Osteoblast (primary cell): Measurements from ENCODE around the gene KCNAB1. TPM values are rescaled to one million over a fixed set of nuclear protein-coding genes. Genes with fewer than 3 reads are reported as not detected.

Source experiments
- DNase-seq: peaks from one replicate; pipeline ENCODE4 v3.0.0; 2011; ENCODE audit warnings: low spot score, mixed read lengths; ENCODE audit not compliant: insufficient read length; ENCODE audit errors: missing footprints
- H2AFZ ChIP-seq: 2 replicates; pipeline ENCODE4 v1.6.0; 2011; ENCODE audit warnings: mild to moderate bottlenecking, low read length
- H3K27ac ChIP-seq: 2 replicates; pipeline ENCODE4 v1.5.1; 2011; ENCODE audit warnings: mild to moderate bottlenecking, low read depth, low read length, moderate library complexity
- H3K27me3 ChIP-seq: 2 replicates; pipeline ENCODE4 v1.6.0; 2012; ENCODE audit warnings: mild to moderate bottlenecking, control low read depth, inconsistent platforms, low read length, moderate library complexity; ENCODE audit not compliant: insufficient read depth
- H3K36me3 ChIP-seq: 2 replicates; pipeline ENCODE4 v1.5.1; 2011; ENCODE audit warnings: mild to moderate bottlenecking, low read length, control low read depth, moderate library complexity; ENCODE audit not compliant: insufficient read depth
- H3K4me1 ChIP-seq: 2 replicates; pipeline ENCODE4 v1.5.1; 2011; ENCODE audit warnings: mild to moderate bottlenecking, low read length, control low read depth, moderate library complexity; ENCODE audit not compliant: insufficient read depth
- H3K4me2 ChIP-seq: 2 replicates; pipeline ENCODE4 v1.6.0; 2011; ENCODE audit warnings: mild to moderate bottlenecking, low read length; ENCODE audit not compliant: insufficient read depth
- H3K4me3 ChIP-seq: fragments of 200-600 bp; sonication (generic); 3 replicates; pipeline ENCODE4 v1.5.1; 2012; ENCODE audit warnings: mild to moderate bottlenecking, low read length, inconsistent platforms; ENCODE audit not compliant: insufficient read depth
- H3K79me2 ChIP-seq: 2 replicates; pipeline ENCODE4 v1.6.0; 2012; ENCODE audit warnings: mild to moderate bottlenecking, low read length, control low read depth, inconsistent platforms; ENCODE audit not compliant: insufficient read depth
- H3K9me3 ChIP-seq: 2 replicates; pipeline ENCODE4 v1.5.1; 2011; ENCODE audit warnings: low read depth, low read length, control low read depth
- H4K20me1 ChIP-seq: 2 replicates; pipeline ENCODE4 v1.6.0; 2012; ENCODE audit warnings: mild to moderate bottlenecking, low read length, control low read depth; ENCODE audit not compliant: insufficient read depth
- CTCF ChIP-seq: IDR thresholded peaks from 2 replicates; pipeline ENCODE4 v1.5.1; 2011; ENCODE audit warnings: mild to moderate bottlenecking, low read depth, low read length, moderate library complexity; ENCODE audit errors: extremely low read depth
- total RNA-seq: library from RNA; depleted of rRNA; stranded (reverse); fragments of >200 nt; gene quantifications from 2 replicates; pipeline ENCODE4 v1.2.3, GENCODE V29; 2012

KCNAB1 gene
- total RNA-seq, 1 donor, result 0.36 TPM

GRCh38 chr3:156543043-156543555 is 422.7 kb downstream of the KCNAB1 start:
- H3K27ac ChIP-seq, result peak overlapping the region; percentile 34
- no peak for TF ChIP-seq CTCF
- no peak overlapping the region for H3K4me3 ChIP-seq
- peaks cover 97% of the 10 kb centered on the region for H3K36me3 ChIP-seq
- H3K27me3 ChIP-seq, result no peaks in the 10 kb centered on the region
- H2AFZ ChIP-seq, result no peak overlapping the region
- no peaks in the 10 kb centered on the region for H3K9me3 ChIP-seq
- peaks cover 40% of the 10 kb centered on the region for H3K79me2 ChIP-seq
- no peak for DNase-seq
- peaks cover 17% of the 10 kb centered on the region for H3K4me1 ChIP-seq
- no peak overlapping the region for H3K4me2 ChIP-seq
- peaks cover 14% of the 10 kb centered on the region for H4K20me1 ChIP-seq

- Histone ChIP-seq H3K4me1 (peaks cover 62% of the 10 kb centered on the region), H3K4me2 (peak overlapping the region; percentile 43), H4K20me1 (peaks cover 18% of the 10 kb centered on the region), H3K9me3 (no peaks in the 10 kb centered on the region), H3K36me3 (peaks cover 93% of the 10 kb centered on the region), H2AFZ (no peak overlapping the region), H3K27ac (peak overlapping the region; percentile 98), H3K27me3 (no peaks in the 10 kb centered on the region), H3K79me2 (peaks cover 85% of the 10 kb centered on the region), H3K4me3 (no peak overlapping the region)
- TF ChIP-seq CTCF, result no peak
- DNase-seq, result no peak
Measured at GRCh38 chr3:156547637-156548036, 427.3 kb downstream of the KCNAB1 start.

GRCh38 chr3:156548041-156548687 is 427.8 kb downstream of the KCNAB1 start:
- no peak for DNase-seq
- Histone ChIP-seq H3K27ac (peak overlapping the region; percentile 98), H4K20me1 (peaks cover 18% of the 10 kb centered on the region), H3K4me1 (peaks cover 67% of the 10 kb centered on the region), H3K79me2 (peaks cover 91% of the 10 kb centered on the region), H3K27me3 (no peaks in the 10 kb centered on the region), H3K4me3 (peak overlapping the region; percentile 20), H3K9me3 (no peaks in the 10 kb centered on the region), H3K36me3 (peaks cover 93% of the 10 kb centered on the region), H2AFZ (no peak overlapping the region), H3K4me2 (peak overlapping the region; percentile 43)
- TF ChIP-seq CTCF, result no peak

GRCh38 chr3:156548902-156549301 is 428.5 kb downstream of the KCNAB1 start:
- DNase-seq, result no peak
- Histone ChIP-seq H3K27me3 (no peaks in the 10 kb centered on the region), H3K4me1 (peaks cover 73% of the 10 kb centered on the region), H3K79me2 (peaks cover 98% of the 10 kb centered on the region), H3K4me3 (no peak overlapping the region), H3K4me2 (peak overlapping the region; percentile 34), H2AFZ (no peak overlapping the region), H3K27ac (peak overlapping the region; percentile 98), H4K20me1 (peaks cover 18% of the 10 kb centered on the region), H3K9me3 (no peaks in the 10 kb centered on the region), H3K36me3 (peaks cover 91% of the 10 kb centered on the region)
- no peak for TF ChIP-seq CTCF
